ENCODE results near the gene BLOC1S5. TPM values are rescaled to one million over a fixed set of nuclear protein-coding genes. Genes with fewer than 3 reads are reported as not detected.

BLOC1S5 gene
- total and polyA plus RNA-seq, 7 donors, result 5.6 to 17.7 (median 7.6) TPM

- intact Hi-C loops (cut with DNase I), result no loop called here
- 86 to 87% (median 86%) methylated on average over 8 of the region's 8 CpGs for WGBS, 3 donors
- ATAC-seq, result no peak
- Histone ChIP-seq H3K27me3 (ENCODE audit: insufficient read depth in 3 of 3, low read length in 2 of 3) (no peaks in the 10 kb centered on the region), H3K36me3 (ENCODE audit: insufficient read depth in 1 of 2, low read depth in 1 of 2) (no peaks in the 10 kb centered on the region), H3K27ac (no peak overlapping the region), H3K9me3 (no peaks in the 10 kb centered on the region), H3K4me1 (no peaks in the 10 kb centered on the region), H3K4me3 (no peak overlapping the region)
- DNase-seq, result no peak
- TF ChIP-seq, protein P1, sequence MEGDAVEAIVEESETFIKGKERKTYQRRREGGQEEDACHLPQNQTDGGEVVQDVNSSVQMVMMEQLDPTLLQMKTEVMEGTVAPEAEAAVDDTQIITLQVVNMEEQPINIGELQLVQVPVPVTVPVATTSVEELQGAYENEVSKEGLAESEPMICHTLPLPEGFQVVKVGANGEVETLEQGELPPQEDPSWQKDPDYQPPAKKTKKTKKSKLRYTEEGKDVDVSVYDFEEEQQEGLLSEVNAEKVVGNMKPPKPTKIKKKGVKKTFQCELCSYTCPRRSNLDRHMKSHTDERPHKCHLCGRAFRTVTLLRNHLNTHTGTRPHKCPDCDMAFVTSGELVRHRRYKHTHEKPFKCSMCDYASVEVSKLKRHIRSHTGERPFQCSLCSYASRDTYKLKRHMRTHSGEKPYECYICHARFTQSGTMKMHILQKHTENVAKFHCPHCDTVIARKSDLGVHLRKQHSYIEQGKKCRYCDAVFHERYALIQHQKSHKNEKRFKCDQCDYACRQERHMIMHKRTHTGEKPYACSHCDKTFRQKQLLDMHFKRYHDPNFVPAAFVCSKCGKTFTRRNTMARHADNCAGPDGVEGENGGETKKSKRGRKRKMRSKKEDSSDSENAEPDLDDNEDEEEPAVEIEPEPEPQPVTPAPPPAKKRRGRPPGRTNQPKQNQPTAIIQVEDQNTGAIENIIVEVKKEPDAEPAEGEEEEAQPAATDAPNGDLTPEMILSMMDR (IDR thresholded peaks at IDR 0.05), result no peak
Measured at GRCh38 chr6:8070718-8071117, 6.5 kb upstream of the BLOC1S5 start.

GRCh38 chr6:8069631-8070284, 5.6 kb upstream of the BLOC1S5 start:
- ATAC-seq, result no peak
- TF ChIP-seq, protein P1 (IDR thresholded peaks at IDR 0.05), result no peak
- DNase-seq, result no peak
- WGBS, 3 donors, result 31 to 46% (median 40%) methylated on average over 3 of the region's 3 CpGs
- no peaks in the 10 kb centered on the region for H3K4me1 ChIP-seq
- no peaks in the 10 kb centered on the region for H3K9me3 ChIP-seq
- no peak overlapping the region for H3K4me3 ChIP-seq
- H3K36me3 ChIP-seq (ENCODE audit: insufficient read depth in 1 of 2, low read depth in 1 of 2), result no peaks in the 10 kb centered on the region
- intact Hi-C loops (cut with DNase I), result loop anchor here (5.0 to 10.0 kb wide), 2 partner anchors 33 to 155 kb away; partner anchors contain the start of genes EEF1E1 (in 1 of the 2) and TXNDC5 (in 1 of the 2)
- H3K27ac ChIP-seq, result no peak overlapping the region
- H3K27me3 ChIP-seq (ENCODE audit: insufficient read depth in 3 of 3, low read length in 2 of 3), result no peaks in the 10 kb centered on the region

DNA sequence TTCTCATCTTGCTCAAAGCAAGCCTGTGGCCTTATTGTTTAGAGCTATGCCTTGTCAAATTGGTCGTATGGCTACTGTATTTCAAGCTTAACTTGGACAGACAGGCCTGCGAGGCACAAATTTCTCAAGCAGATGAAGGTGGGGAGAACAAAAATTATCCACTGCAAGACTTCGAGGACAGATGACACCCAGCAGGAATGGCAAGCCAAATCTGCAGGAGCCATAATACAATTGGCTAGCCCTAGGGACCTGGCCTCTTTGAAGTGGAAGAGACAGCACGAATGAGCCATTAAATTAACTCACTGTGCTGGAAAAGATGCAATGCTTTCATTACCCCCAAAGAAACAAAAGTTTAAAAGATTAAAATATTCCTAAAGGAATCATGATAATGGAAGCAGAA, 5.0 kb upstream of the BLOC1S5 start:
- TF ChIP-seq, protein P1 (IDR thresholded peaks at IDR 0.05), result no peak
- Histone ChIP-seq H3K36me3 (ENCODE audit: insufficient read depth in 1 of 2, low read depth in 1 of 2) (no peaks in the 10 kb centered on the region), H3K27me3 (ENCODE audit: insufficient read depth in 3 of 3, low read length in 2 of 3) (no peaks in the 10 kb centered on the region), H3K9me3 (no peaks in the 10 kb centered on the region), H3K27ac (no peak overlapping the region), H3K4me1 (no peaks in the 10 kb centered on the region), H3K4me3 (no peak overlapping the region)
- 29 to 38% (median 35%) methylated on average over 4 of the region's 4 CpGs for WGBS, 3 donors
- ATAC-seq (no peak), DNase-seq (no peak)
- intact Hi-C loops (cut with DNase I), result loop anchor here (5.0 to 10.0 kb wide), 2 partner anchors 33 to 154 kb away; partner anchors contain the start of genes EEF1E1 (in 1 of the 2) and TXNDC5 (in 1 of the 2)

- peaks cover 7% of the 10 kb centered on the region for H3K4me1 ChIP-seq
- no peaks in the 10 kb centered on the region for H3K9me3 ChIP-seq
- 88 to 93% (median 89%) methylated on average over 4 of the region's 4 CpGs for WGBS, 3 donors
- no peak for DNase-seq
- H3K27me3 ChIP-seq (ENCODE audit: insufficient read depth in 3 of 3, low read length in 2 of 3), result no peaks in the 10 kb centered on the region
- H3K27ac ChIP-seq, result no peak overlapping the region
- intact Hi-C loops (cut with DNase I), result loop anchor here (5.0 to 10.0 kb wide), 2 partner anchors 36 to 151 kb away; partner anchors contain the start of genes EEF1E1 (in 1 of the 2) and TXNDC5 (in 1 of the 2)
- no peak overlapping the region for H3K4me3 ChIP-seq
- TF ChIP-seq, protein P1 (IDR thresholded peaks at IDR 0.05), result no peak
- H3K36me3 ChIP-seq (ENCODE audit: insufficient read depth in 1 of 2, low read depth in 1 of 2), result peaks cover 0 to 13% of the 10 kb centered on the region in 2 donors
- no peak for ATAC-seq
Measured at GRCh38 chr6:8066108-8066507, 1.9 kb upstream of the BLOC1S5 start.

All from psoas muscle (tissue), 8 donors.